HG02938 (cell line): ENCODE results near the gene IL1F10.
"Not testable (repeated sequence)": the region's sequence is repeated elsewhere in the genome, so short reads cannot be mapped to it uniquely, and the experiment has no call there.

ENCODE experiments used
- ATAC-seq: cut with Tn5 transposase; IDR thresholded peaks from one replicate; pipeline ENCODE4 v1.9.1; 2021; ENCODE audit warnings: mild to moderate bottlenecking, moderate library complexity; ENCODE audit not compliant: unreplicated experiment

IL1F10 gene

DNA sequence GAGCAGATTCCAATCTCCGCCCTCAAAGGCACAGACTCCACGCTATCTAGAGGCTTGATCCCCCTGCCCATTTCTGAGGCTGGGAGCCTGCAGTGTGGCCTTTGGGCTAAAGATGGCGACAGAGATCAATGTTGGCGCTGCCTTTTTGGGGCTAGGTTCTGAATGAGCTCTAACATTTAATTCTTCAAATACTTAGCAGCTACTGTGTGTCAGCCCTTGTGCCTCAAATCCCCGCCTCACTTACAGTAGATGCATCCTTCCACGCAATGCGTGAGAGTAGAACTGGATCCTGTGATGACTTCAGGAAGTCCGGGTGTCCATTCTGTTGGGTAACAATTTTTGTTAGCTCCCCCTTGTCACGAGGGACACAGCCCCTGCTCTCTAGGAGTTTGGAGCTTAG is 12.4 kb downstream of the IL1F10 start:
- ATAC-seq: no peak

DNA sequence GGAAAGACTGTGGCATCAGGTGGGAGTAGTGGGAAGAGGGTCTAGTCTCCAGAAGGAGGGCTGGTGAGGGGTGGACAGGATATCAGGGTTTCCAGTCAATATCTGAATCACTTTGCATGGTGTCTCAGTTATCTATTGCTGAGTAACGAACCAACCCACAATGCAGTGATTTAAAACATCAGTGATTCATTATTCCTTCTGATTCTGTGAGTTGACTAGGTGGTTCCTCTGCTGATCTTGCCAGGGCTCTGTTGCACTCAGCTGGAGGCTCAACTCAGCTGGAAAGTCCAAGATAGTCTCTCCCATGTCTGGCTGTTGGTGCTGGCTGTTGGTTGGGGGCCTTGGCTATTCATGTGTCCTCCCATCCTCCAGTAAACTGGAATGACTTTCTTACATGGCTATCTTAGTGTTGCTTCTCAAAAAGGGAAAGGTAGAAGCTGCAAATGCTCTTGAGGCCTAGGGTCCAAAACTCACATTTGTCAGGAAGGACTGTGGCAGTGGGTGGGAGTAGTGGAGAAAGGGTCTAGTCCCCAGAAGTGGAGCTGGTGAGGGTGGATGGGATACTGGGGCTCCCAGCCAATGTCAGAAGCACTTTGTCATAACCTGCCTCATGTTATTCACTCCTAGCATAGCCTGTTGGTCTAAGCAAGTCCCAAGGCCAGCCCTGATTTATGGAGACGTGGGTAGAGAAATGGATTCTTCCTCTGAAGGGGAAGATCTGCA is 13.9 kb downstream of the IL1F10 start:
- ATAC-seq: no peak

DNA sequence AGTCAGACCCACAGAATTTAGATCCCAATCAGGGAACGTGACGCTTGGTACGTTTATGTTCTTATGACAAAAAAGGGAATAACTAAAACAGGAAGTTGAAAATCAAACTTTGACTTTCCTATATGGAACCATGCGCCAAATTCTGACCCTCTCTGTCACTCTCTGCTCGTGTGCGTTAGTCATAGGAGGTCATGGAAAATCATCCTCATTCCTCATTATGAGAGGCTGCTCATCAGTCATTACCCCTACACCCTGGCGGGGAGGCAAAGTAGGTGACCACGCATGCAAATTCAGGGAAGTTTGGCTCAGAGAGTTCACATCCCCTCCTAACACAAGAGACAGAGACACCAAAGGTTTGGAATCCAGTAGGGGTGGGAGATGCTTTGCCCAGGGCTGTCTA is 15.5 kb downstream of the IL1F10 start:
- ATAC-seq: no peak

DNA sequence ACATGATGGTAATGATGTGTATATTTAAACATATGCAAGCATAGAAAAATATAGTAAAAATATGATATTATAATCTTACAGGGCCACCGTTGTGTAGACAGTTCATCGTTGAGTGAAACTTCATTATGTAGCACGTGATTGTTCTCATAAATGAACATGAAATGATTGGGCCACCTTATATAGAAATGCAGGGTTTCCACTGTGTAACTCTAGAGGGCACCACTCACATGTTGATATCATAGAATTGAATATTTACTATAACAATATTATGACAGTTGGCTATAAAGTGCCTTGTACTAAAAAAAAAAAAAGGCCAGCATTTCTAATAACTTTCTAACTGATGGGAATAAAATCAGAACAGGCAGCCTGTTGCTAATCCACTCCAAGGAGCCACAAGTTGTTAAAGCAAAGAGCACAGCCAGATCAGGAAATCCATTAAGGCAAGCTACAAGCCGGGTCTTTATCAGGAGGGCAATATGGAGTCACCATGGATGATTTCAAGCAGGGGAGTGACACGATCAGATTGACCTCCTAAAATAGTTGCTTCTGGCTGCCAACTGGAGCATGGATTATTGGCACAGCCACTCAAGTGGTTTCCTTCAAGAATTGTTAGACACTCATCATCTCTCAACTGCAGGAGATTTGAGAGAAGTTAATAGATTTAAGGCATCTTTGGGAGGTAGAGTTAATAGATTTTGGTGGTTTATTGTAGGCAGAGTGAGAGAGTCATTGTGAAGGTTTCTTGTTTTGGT is 16.7 kb downstream of the IL1F10 start:
- no peak for ATAC-seq

DNA sequence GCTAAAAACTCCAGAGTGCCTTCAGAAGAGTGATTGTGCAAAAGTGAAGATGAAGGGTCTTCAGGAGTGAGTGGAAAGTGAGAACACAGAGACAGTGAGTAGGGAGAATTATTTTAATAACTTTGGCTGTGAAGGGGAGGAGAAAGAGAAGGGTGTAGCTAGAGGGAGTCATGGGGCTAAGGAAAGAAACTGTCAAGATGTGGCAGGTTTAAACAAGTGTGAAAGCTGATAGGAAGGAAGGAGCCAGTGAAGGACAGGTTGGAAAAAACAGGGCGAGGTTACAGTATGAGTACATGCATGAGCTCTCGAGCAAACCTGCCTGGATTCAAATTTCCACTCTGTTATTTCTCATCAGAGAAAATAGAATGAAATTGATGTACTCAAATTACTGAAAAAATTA is 17.8 kb downstream of the IL1F10 start:
- ATAC-seq: no peak

DNA sequence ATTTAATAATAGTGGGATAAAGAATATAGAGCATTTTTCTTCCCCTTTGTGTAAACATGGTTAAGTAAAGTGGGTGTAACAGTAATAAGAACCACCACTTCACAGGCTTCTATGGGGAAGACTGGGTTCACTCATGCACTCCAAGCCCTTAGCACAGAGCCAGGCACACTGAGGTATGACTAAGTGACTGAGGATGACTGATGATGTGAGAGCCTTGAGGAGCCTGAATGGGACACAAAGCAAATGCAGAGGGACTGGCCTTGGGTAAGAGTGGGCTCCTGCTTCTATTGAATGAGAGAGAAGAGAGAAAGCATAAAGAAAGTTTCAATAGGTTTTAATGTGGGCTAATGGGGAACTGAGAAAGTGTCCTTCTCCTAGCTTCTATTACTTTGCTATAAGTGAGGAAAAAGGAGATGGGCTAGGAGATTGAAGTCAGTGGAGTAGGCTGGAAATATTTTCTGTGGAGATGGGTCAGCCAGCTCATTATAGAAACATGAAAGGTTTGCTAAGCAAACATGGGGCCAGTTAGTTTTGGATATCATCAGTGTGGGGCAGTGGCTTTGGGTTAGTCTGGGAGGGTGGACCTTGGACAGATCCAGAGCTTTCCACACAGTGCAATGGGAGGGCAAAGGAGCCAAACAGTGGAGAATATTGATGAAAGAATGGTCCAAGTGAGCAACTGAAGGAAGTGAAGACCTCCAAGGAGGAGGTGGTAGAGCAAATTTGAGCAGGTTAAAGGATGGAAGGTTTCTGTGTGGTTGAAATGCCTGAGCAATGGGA is 20.6 kb downstream of the IL1F10 start:
- no peak for ATAC-seq

DNA sequence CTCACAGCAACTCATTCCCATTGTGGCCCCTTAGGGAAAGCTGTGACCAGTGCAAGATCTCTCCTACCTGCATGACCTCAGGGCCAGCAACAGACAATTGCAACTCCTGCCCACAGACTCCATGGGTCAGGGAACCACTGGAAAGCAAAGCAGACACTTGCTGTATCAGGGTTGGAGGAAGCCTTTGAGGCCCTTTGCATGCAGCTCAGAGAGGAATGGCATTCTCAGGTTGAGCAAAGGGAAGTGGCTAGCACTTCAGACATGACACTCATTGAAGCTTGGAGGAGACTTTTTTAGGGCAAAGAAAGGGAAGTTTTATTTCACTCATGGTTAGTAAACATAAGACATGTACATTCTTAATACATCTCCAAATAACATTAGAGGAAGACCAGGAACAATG is 22.1 kb downstream of the IL1F10 start:
- ATAC-seq: no peak

DNA sequence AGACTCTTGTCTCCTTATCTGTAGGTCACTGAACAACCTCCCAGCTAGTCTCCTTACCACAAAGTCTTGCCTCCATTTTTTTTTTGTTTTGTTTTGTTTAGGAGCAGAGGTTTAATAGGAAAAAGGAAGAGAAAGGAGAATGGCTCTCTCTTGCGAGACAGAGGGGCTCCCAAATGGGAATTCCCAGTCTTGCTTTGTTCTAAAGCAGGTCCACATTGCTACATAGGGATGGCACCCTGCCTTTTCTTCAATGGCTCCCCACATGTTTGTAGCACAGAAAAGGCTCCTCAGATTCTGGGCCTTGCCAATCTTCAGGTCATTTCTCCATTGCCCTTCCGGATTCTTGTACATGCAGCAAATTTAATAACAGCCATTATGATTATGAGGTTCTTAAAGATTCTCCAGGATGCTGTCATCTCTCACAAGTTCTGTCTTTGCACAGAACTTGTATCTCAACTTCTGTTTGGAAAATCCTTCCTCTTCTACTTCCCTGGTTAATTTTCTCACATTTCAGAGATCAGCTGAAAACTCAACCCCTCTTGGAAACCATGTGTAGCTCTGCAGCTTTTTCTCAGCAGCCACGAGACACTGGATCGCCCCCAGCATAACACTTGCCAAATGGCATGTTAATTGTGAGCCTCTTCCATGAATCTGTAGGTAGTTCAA is 23.6 kb downstream of the IL1F10 start:
- ATAC-seq: no peak

DNA sequence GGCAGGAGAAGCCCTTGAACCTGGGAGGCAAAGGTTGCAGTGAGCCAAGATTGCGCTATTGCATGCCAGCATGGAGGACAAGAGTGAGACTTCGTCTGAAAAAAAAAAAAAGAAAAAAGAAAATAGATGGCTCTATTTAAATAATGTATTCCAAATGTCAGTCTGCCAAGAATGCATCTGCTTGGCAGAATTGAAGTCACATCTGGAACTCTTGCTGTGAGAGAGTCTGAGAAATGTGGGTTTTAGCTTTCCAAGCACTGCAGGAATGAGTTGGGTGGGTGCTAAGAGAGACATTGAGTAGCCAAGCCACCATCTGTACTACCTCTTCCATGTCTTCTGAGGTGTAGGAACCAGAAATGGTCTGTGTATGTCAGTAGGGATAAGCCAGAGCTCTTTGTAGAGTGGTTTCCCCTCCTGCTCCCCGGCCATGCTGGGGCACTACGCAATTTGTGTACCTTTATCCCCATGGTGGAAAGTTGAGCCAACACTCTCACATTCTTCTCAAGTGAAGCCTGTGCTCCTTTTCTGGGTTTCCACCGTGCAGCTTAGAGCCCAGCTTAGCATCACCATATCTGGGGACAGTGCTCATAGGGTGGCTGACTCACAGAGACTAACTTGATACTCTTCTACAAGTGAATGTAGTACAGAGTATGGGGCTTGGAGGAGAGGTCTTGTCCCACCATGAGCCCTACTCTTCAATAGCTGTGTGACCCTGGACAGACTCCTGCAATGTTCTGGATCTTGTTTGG is 25.3 kb downstream of the IL1F10 start:
- no peak for ATAC-seq

DNA sequence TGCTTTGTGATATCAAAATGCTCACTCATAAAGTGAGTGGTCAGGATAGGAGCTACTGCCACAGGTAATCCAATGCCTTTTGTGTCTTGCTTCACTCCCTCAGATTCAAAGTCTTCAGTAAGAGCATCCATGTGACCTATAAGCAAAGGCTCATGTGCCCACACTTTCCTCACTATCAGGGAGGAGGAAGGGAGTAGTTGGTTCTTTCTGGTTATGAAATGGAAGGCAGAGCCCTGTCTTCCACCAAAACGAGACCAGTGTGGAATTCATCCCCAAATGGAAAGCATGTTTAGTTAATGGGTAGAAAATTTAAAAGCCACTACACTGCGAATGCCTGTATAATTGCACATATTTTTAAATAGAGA is 25.8 kb downstream of the IL1F10 start:
- ATAC-seq: no peak

DNA sequence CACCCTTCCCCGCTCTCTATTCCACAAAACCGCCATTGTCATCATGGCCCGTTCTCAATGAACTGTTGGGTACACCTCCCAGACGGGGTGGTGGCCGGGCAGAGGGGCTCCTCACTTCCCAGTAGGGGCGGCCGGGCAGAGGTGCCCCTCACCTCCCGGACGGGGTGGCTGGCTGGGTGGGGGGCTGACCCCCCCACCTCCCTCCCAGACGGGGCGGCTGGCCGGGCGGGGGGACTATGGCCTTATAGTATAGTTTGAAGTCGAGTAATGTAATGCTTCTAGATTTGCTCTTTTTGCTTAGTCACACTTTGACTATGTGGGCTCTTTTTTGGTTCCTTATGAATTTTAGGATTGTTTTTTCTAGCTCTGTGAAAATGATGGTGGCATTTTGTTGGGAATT is 28.5 kb downstream of the IL1F10 start:
- ATAC-seq: not testable (repeated sequence)

DNA sequence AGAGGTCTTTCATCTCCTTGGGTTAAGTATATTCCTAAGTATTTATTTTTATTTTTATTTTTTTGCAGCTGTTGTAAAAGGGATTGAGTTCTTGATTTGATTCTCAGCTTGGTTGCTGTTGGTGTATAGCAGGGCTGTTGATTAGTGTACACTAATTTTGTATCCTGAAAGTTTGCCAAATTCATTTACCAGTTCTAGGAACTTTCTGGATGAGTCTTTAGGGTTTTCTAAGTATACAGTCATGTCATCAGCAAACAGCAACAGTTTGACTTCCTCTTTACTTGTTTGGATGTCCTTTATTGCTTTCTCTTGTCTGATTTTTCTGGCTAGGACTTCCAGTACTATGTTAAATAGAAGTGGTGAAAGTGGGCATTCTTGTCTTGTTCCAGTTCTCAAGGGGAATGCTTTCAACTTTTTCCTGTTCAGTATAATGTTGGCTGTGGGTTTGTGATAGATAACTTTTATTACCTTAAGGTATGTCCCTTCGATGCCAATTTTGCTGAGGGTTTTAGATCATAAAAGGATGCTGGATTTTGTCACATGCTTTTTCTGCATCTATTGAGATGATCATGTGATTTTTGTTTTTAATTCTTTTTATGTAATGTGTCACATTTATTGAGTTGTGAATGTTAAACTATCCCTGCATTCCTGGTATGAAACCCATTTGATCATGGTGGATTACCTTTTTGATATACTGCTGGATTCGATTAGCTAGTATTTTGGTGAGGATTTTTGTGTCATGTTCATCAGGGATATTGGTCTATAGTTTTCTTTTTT is 29.3 kb downstream of the IL1F10 start:
- not testable (repeated sequence) for ATAC-seq

DNA sequence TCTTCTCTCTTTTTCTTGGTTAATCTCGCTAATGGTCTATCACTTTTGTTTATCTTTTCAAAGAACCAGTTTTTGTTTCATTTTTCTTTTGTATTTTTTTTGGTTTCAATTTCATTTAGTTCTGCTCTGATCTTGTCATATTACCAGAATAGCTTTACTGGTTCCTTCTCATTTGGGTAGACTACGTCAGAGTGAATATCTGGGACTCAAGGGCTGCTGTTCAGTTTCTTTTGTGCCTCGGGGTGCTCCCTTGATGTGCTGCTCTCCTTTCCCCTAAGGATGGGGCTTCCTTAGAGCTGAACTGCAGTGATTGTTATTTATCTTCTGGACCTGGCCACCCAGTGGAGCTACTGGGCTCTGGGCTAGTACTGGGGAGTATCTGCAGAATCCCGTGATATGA is 30.3 kb downstream of the IL1F10 start:
- ATAC-seq: no peak

DNA sequence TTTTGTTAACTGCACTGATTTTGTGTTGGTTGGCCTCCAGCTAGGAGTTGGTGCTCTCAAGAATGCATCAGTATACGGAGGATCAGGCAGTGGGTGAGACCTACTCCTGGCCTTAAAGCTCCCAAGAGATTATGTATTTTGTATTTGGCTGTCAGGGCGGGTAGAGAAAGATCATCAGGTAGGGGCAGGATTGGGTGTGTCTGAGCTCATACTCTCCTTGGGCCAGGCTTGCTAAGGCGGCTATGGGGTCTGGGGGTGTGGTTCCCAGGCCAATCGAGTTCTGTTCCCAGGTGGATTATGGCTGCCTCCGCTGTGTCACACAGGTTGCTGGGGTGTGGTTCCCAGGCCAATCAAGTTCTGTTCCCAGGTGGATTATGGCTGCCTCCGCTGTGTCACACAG is 30.8 kb downstream of the IL1F10 start:
- no peak for ATAC-seq

DNA sequence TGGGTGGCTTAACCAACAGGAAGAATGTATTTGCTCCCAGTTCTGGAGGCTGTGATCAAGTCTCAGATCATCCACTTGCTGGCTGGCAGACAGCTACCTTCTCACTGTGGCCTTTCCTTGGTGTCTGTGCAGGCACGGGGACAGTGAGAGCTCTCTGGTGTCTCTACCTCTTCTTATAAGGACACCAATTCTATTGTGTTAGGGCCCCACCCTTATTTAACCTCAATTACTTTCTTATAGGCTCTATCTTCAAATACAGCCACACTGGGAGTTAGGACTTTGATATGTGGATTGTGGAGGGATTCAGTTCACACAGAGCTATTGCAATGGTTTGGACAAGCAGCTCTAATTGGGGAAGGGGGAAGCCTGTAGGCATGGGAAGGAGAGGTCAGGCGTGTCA is 34.4 kb downstream of the IL1F10 start:
- no peak for ATAC-seq

DNA sequence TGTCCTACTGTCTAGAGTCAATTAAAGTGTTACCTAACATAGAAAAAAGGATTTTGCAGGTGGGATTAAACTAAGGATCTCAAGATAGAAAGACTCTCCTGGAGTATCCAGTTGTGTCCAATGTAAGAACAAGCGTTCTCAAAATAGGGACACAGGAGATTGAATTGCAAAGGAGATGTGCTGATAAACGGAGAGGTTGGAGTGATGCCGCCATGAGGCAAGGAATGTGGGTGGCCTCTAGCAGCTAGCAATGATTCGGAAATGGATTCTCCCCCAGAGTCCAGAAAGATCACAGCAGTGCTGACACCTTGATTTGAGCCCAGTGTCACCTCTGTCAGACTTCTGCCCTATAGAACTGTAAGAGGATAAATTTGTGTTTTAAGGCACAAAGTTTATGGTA is 35.5 kb downstream of the IL1F10 start:
- ATAC-seq: no peak

DNA sequence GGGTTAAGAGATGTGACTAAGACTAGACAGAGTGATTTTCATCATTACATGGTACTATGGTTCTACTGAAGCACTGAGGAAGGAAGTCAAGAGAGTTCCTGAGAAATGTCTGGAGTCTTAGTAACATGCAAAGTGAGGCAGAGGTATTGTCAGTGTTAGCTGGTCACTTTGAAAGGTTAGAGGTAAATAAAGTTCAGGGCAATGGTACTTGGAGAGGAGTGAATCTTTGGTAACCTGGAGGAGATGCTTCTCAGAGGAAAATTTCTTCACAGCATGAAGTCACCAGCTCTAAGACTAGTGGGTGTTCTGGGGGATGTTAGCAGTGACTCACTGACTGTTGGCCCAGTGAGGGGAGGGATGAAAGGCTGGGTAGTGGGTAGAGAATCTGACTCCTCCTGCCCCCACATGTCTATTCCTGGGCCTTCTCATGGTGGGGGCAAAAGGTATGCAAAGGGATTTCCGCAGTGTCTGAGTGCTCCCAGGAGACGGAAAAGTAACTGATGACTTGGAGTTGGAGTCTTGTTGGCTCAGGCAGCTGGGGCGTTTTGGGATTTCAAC is 36.4 kb downstream of the IL1F10 start:
- no peak for ATAC-seq

DNA sequence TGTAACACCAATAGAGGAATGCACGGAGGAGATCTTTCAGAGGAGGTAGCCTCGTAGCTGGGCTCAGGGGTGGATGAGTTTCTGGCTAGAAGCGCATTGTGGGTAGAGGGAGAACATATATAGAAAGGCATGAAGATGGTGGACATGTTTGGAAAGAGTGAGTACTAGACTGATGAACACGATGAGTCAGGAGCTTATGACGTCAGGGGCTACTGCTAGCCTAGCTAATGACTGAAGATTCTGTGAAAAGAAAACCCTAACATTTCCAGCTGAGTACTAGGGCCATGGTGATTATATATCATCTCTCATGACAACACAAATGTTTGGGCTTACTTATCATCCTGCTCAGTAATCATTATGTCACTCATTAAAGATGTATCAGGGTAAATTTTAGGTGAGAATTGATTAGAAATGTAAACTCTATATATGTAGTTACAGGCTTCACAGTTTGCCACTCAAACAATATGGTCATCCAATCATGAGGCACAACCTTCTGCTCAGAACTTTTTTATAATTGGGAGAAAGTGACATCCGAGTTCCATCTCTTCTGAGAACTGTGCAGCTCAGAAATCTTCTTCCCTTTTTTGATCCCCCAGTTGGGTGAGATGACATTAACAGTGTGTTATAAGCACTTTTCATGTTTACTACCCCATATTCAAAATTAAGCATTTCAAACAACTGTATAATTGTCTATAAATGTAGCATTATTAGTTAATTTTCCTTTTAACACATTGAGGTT is 37.4 kb downstream of the IL1F10 start:
- no peak for ATAC-seq

DNA sequence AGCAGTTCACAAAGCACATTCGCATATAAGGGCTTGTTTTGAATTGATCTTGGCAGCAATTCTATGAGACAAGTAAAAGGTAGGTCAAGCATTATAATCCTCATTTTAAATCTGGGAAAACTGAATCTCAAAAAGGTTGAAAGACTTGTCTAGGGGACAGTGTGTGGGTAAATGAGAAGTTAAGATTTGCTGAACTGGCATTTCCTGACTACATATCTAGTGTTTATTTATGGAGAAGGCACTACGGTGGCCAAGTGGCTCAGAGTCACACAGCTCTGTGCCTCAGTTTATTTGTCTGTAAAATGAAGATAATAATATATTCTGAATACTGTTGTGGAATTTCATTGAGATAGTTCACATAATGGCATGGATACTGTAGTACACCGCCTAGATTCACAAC is 43.4 kb downstream of the IL1F10 start:
- ATAC-seq: no peak
